ENCODE measurements around the gene KLHL29. TPM values are rescaled to one million over a fixed set of nuclear protein-coding genes. Genes with fewer than 3 reads are reported as not detected.

The KLHL29 gene
- total RNA-seq, 2 donors from 2014 or later = 1.0 to 2.4 TPM

- Histone ChIP-seq H3K4me1 (ENCODE audit: control insufficient read depth, insufficient read depth, low read length) (no peaks in the 10 kb centered on the region), H3K9ac (ENCODE audit: extremely low read depth, low read length, poor library complexity, severe bottlenecking) (no peak overlapping the region), H3K27ac (ENCODE audit: low read depth, low read length) (no peak overlapping the region), H3K4me3 (ENCODE audit: low read length) (no peak overlapping the region), H3K9me3 (ENCODE audit: control insufficient read depth, low read length) (no peaks in the 10 kb centered on the region), H3K36me3 (ENCODE audit: control insufficient read depth, insufficient read depth, low read length) (no peaks in the 10 kb centered on the region), H3K27me3 (ENCODE audit: control insufficient read depth, insufficient read depth, low read length, poor library complexity, severe bottlenecking) (no peaks in the 10 kb centered on the region)
- no peak for DNase-seq
- no peaks in the 10 kb centered on the region for H3K27me3 Mint-ChIP-seq (ENCODE audit: insufficient read depth)
- no peak for TF ChIP-seq CTCF (conservative IDR thresholded peaks at IDR 0.05)
- H3K4me3 Mint-ChIP-seq = no peak overlapping the region
- H3K27ac Mint-ChIP-seq = no peak overlapping the region
- 94% methylated on average over 6 to 9 of the region's 9 CpGs for WGBS, 2 experiments (ENCODE audit: insufficient coverage in 1 of 2, insufficient read length in 1 of 2)
- H3K9me3 Mint-ChIP-seq = no peaks in the 10 kb centered on the region
- H3K4me1 Mint-ChIP-seq = peaks cover 15% of the 10 kb centered on the region
- H3K36me3 Mint-ChIP-seq (ENCODE audit: low read depth) = no peaks in the 10 kb centered on the region
Measured at GRCh38 chr2:23597687-23598086, 212.7 kb downstream of the KLHL29 start.

GRCh38 chr2:23599006-23599405 is 214.0 kb downstream of the KLHL29 start:
- WGBS, 2 experiments (ENCODE audit: insufficient coverage in 1 of 2, insufficient read length in 1 of 2) = 94 to 100% methylated on average over 4 to 6 of the region's 6 CpGs
- Mint-ChIP-seq H3K4me1 (peaks cover 13% of the 10 kb centered on the region), H3K4me3 (no peak overlapping the region), H3K36me3 (ENCODE audit: low read depth) (no peaks in the 10 kb centered on the region), H3K27ac (no peak overlapping the region), H3K9me3 (no peaks in the 10 kb centered on the region), H3K27me3 (ENCODE audit: insufficient read depth) (no peaks in the 10 kb centered on the region)
- no peak overlapping the region for H3K27ac ChIP-seq (ENCODE audit: low read depth, low read length)
- no peak overlapping the region for H3K9ac ChIP-seq (ENCODE audit: extremely low read depth, low read length, poor library complexity, severe bottlenecking)
- DNase-seq = no peak
- no peaks in the 10 kb centered on the region for H3K4me1 ChIP-seq (ENCODE audit: control insufficient read depth, insufficient read depth, low read length)
- H3K9me3 ChIP-seq (ENCODE audit: control insufficient read depth, low read length) = no peaks in the 10 kb centered on the region
- no peak for TF ChIP-seq CTCF (conservative IDR thresholded peaks at IDR 0.05)
- H3K36me3 ChIP-seq (ENCODE audit: control insufficient read depth, insufficient read depth, low read length) = no peaks in the 10 kb centered on the region
- no peaks in the 10 kb centered on the region for H3K27me3 ChIP-seq (ENCODE audit: control insufficient read depth, insufficient read depth, low read length, poor library complexity, severe bottlenecking)
- no peak overlapping the region for H3K4me3 ChIP-seq (ENCODE audit: low read length)

GRCh38 chr2:23599667-23600066 is 214.7 kb downstream of the KLHL29 start:
- Histone ChIP-seq H3K9ac (ENCODE audit: extremely low read depth, low read length, poor library complexity, severe bottlenecking) (no peak overlapping the region), H3K27ac (ENCODE audit: low read depth, low read length) (no peak overlapping the region), H3K4me1 (ENCODE audit: control insufficient read depth, insufficient read depth, low read length) (no peaks in the 10 kb centered on the region), H3K27me3 (ENCODE audit: control insufficient read depth, insufficient read depth, low read length, poor library complexity, severe bottlenecking) (no peaks in the 10 kb centered on the region), H3K36me3 (ENCODE audit: control insufficient read depth, insufficient read depth, low read length) (no peaks in the 10 kb centered on the region), H3K9me3 (ENCODE audit: control insufficient read depth, low read length) (no peaks in the 10 kb centered on the region), H3K4me3 (ENCODE audit: low read length) (no peak overlapping the region)
- Mint-ChIP-seq H3K27me3 (ENCODE audit: insufficient read depth) (no peaks in the 10 kb centered on the region), H3K4me3 (no peak overlapping the region), H3K9me3 (no peaks in the 10 kb centered on the region), H3K4me1 (peaks cover 10% of the 10 kb centered on the region), H3K36me3 (ENCODE audit: low read depth) (no peaks in the 10 kb centered on the region), H3K27ac (no peak overlapping the region)
- WGBS, 2 experiments (ENCODE audit: insufficient coverage in 1 of 2, insufficient read length in 1 of 2) = 91% methylated on average over 10 of the region's 10 CpGs; no CpG with 5 or more reads in 1 of the 2 experiments
- TF ChIP-seq CTCF (conservative IDR thresholded peaks at IDR 0.05) = no peak
- no peak for DNase-seq

Measured in endodermal cell (in vitro differentiated cells).